T-cell (primary cell): ENCODE measurements around the gene CD300C. TPM values are rescaled to one million over a fixed set of nuclear protein-coding genes. Genes with fewer than 3 reads are reported as not detected.
"Not testable (repeated sequence)": the region's sequence is repeated elsewhere in the genome, so short reads cannot be mapped to it uniquely, and the experiment has no call there.

ENCODE experiments used
- ATAC-seq, 4 experiments: fragments of 200-7000 bp in 3 of 4; fragments of 150-1000 bp in 1 of 4; cut with Tn5 transposase; replicated peaks in 1 of 4; 1 replicate in 3 of 4; 2 replicates in 1 of 4; pipeline ENCODE4 v1.10.0; 2021; ENCODE audit warnings: moderate library complexity in 3 of 4, mild to moderate bottlenecking in 2 of 4, moderate number of reproducible peaks in 1 of 4
- CTCF ChIA-PET, 2 donors: fragments of 300-600 bp; sonication (Branson Sonifier 250); formaldehyde crosslinking; loops; one replicate each; lab custom pipeline; 2022; ENCODE audit warnings: antibody characterized with exemption in 2 of 2; lab: Charles Lee
- POLR2A ChIA-PET, 2 donors: fragments of 300-600 bp; sonication (Branson Sonifier 250); formaldehyde crosslinking; loops; one replicate each; lab custom pipeline; 2022; ENCODE audit warnings: antibody characterized with exemption in 2 of 2; lab: Charles Lee
- DNase-seq, 35 experiments: peaks; one replicate each; pipeline versions ENCODE4 v3.0.0 to v3.0.0-alpha.2; 2013 to 2023
- H3K27ac ChIP-seq: one replicate; pipeline ENCODE4 v1.5.1; 2013; ENCODE audit warnings: low read length
- H3K27me3 ChIP-seq, 2 experiments: replicated peaks in 1 of 2; 1 replicate in 1 of 2; 2 replicates in 1 of 2; pipeline versions ENCODE4 v1.6.1 to v1.7.0; 2013; ENCODE audit warnings: low read length in 1 of 2, mixed read lengths in 1 of 2; ENCODE audit not compliant: control insufficient read depth in 2 of 2, insufficient read depth in 2 of 2; ENCODE audit errors: extremely low read depth in 1 of 2
- H3K36me3 ChIP-seq, 2 donors: 1 replicate in 1 of 2; 2 replicates in 1 of 2; pipeline versions ENCODE4 v1.6.1 to v1.7.0; 2013; ENCODE audit warnings: low read length in 1 of 2; ENCODE audit not compliant: control insufficient read depth in 2 of 2, insufficient read depth in 1 of 2; ENCODE audit errors: extremely low read depth in 1 of 2
- H3K4me1 ChIP-seq, 2 experiments: 1 replicate in 1 of 2; 2 replicates in 1 of 2; pipeline versions ENCODE4 v1.6.1 to v1.7.0; 2013; ENCODE audit warnings: low read length in 2 of 2, mixed read lengths in 1 of 2; ENCODE audit not compliant: insufficient read depth in 2 of 2, control insufficient read depth in 1 of 2; ENCODE audit errors: extremely low read depth in 1 of 2
- H3K4me3 ChIP-seq, 2 donors: 1 replicate in 1 of 2; 2 replicates in 1 of 2; pipeline versions ENCODE4 v1.5.1 to v1.7.0; 2013; ENCODE audit warnings: mild to moderate bottlenecking in 2 of 2, low read length in 1 of 2, moderate library complexity in 1 of 2; ENCODE audit not compliant: control insufficient read depth in 1 of 2; ENCODE audit errors: extremely low read depth in 1 of 2
- H3K9me3 ChIP-seq: 2 replicates; pipeline ENCODE4 v1.7.0; 2013
- H3K27ac Mint-ChIP-seq, 2 donors: one replicate each; pipeline ENCODE4 v1.8.0; 2020 to 2021; ENCODE audit warnings: mild to moderate bottlenecking in 2 of 2, mixed read lengths in 2 of 2
- H3K27me3 Mint-ChIP-seq, 2 donors: one replicate each; pipeline ENCODE4 v1.8.0; 2021 to 2022; ENCODE audit warnings: mixed read lengths in 2 of 2
- H3K36me3 Mint-ChIP-seq: one replicate; pipeline ENCODE4 v1.8.0; 2021; ENCODE audit warnings: mixed read lengths
- H3K4me1 Mint-ChIP-seq, 3 donors: one replicate each; pipeline ENCODE4 v1.8.0; 2020 to 2022; ENCODE audit warnings: mixed read lengths in 3 of 3, mild to moderate bottlenecking in 1 of 3
- H3K4me3 Mint-ChIP-seq, 3 donors: one replicate each; pipeline ENCODE4 v1.8.0; 2020 to 2022; ENCODE audit warnings: mild to moderate bottlenecking in 3 of 3, mixed read lengths in 3 of 3, moderate library complexity in 3 of 3
- H3K9me3 Mint-ChIP-seq, 3 donors: one replicate each; pipeline ENCODE4 v1.8.0; 2020 to 2022; ENCODE audit warnings: mixed read lengths in 3 of 3
- WGBS: methylation state at CpG from one replicate; pipeline ENCODE4 v1.1.5; 2013; ENCODE audit warnings: missing lambda C conversion rate; ENCODE audit not compliant: insufficient coverage; 5-methylcytosine and 5-hydroxymethylcytosine counted together
- total RNA-seq, 35 experiments: library from RNA in 6 of 35; stranded (reverse) in 6 of 35; fragments of 120-200 nt in 1 of 35; gene quantifications; one replicate each; pipeline versions ENCODE4 v1.2.1 to v1.2.4 and lab custom pipeline; 2013 to 2026

Gene CD300C
- total RNA-seq, 5 donors from 2014 or later (not counting 1 experiment from before 2014, with no cell fraction given) = 0.18 TPM; not detected in 4

DNA sequence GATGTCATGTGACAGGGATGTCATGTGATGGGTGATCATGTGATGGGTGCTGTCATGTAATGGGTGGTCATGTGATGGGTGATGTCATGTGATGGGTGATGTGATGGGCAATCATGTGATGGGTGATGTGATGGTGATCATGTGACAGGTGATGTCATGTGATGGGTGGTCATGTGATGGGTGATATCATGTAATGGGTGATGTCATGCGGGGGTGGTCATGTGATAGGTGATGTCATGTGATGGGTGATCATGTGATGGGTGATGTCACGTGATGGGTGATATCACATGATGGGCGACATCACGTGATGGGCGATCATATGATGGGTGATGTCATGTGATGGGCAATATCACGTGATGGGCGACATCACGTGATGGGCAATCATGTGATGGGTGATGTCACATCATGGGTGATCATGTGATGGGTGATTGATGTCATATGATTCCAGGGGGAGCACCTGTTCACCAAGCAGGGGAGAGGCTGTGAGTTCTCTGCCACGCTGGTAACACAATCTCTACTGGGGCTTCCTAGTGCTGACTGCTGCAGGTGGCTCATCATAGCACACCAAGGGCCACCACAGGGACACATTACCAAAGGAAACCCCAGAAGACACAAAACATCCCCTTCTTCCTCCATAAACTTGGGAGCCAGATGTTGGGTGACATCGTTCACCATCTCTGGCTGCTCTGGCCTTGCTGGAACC lies 31.1 kb downstream of the CD300C start:
- Histone ChIP-seq H3K36me3 (no peaks in the 10 kb centered on the region), H3K4me3 (no peak overlapping the region), H3K9me3 (no peaks in the 10 kb centered on the region), H3K4me1 (no peaks in the 10 kb centered on the region), H3K27me3 (peaks cover 0 to 16% of the 10 kb centered on the region in 2 experiments), H3K27ac (no peak overlapping the region)
- Mint-ChIP-seq H3K27me3 (peaks cover 21 to 26% of the 10 kb centered on the region in 2 donors), H3K9me3 (peaks cover 11 to 21% (median 20%) of the 10 kb centered on the region in 3 donors), H3K27ac (peak overlapping the region; percentile 41 to 64), H3K4me3 (peak overlapping the region in 1 of 3 donors; percentile 54), H3K4me1 (peaks cover 0 to 9% (median 7%) of the 10 kb centered on the region in 3 donors), H3K36me3 (no peaks in the 10 kb centered on the region)
- peak in 2 of 4 experiments; percentile 14 to 53 for ATAC-seq
- WGBS = 97% methylated on average over 8 of the region's 10 CpGs
- DNase-seq = peak in 4 of 35 experiments; percentile 13 to 38 (median 24)
- POLR2A ChIA-PET = no interaction called here
- CTCF ChIA-PET = no interaction called here

DNA sequence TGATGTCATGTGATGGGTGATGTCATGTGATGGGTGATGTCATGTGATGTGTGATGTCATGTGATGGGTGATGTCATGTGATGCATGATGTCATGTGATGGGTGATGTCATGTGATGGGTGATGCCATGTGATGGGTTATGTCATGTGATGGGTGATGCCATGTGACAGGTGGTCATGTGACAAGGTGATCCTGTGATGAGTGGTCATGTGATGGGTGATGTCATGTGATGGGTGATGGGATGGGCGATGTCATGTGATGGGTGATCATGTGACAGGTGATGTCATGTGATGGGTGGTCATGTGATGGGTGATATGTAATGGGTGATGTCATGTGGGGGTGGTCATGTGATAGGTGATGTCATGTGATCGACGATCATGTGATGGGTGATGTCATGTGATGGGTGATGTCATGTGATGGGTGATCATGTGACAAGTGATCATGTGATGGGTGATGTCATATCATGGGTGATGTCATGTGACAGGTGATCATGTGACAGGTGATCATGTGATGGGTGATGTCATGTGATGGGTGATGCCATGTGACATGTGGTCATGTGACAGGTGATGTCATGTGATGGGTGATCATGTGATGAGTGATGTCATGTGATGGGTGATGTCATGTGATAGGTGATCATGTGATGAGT lies 31.8 kb downstream of the CD300C start:
- peaks cover 21 to 24% of the 10 kb centered on the region in 2 donors for H3K27me3 Mint-ChIP-seq
- POLR2A ChIA-PET = no interaction called here
- 88% methylated on average over 3 of the region's 3 CpGs for WGBS
- Histone ChIP-seq H3K27ac (no peak overlapping the region), H3K4me3 (no peak overlapping the region), H3K9me3 (no peaks in the 10 kb centered on the region), H3K36me3 (no peaks in the 10 kb centered on the region), H3K27me3 (peaks cover 0 to 16% of the 10 kb centered on the region in 2 experiments), H3K4me1 (no peaks in the 10 kb centered on the region)
- peaks cover 11 to 21% (median 20%) of the 10 kb centered on the region in 3 donors for H3K9me3 Mint-ChIP-seq
- peak overlapping the region; percentile 41 to 64 for H3K27ac Mint-ChIP-seq
- peak overlapping the region in 2 of 3 donors; percentile 46 to 54 for H3K4me3 Mint-ChIP-seq
- ATAC-seq (peak in 2 of 4 experiments; percentile 37 to 74), DNase-seq (peak in 26 of 35 experiments; percentile 17 to 72 (median 38))
- CTCF ChIA-PET = no interaction called here
- H3K4me1 Mint-ChIP-seq = peaks cover 0 to 9% (median 7%) of the 10 kb centered on the region in 3 donors
- H3K36me3 Mint-ChIP-seq = no peaks in the 10 kb centered on the region

DNA sequence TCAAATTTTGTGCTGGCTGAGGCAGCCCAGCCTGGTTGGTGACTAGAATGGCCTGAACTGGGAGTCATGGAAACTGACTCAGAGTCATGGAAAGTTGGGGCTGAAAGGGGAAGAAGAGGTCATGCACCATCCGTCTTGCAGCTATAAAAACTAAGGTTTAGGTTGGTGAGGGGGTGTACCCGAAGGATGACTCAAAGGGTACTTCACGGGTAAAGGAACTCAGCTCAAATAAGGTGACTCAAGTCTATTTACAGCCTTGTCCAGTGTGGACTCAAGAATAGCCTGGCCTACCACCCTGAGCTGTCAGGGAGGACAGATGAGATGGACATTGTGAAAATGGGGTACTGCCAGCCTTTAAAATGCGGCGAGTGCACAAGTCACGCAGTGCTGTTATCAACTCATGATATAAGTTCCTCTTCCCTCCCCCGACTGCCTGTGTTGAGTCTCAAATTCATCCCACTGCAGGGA lies 33.3 kb downstream of the CD300C start:
- ChIA-PET CTCF (no interaction called here), POLR2A (no interaction called here)
- ATAC-seq = no peak
- peaks cover 0 to 16% of the 10 kb centered on the region in 2 experiments for H3K27me3 ChIP-seq
- Mint-ChIP-seq H3K36me3 (no peaks in the 10 kb centered on the region), H3K9me3 (peaks cover 11% of the 10 kb centered on the region in 3 donors), H3K4me3 (no peak overlapping the region), H3K4me1 (peaks cover 0 to 9% (median 7%) of the 10 kb centered on the region in 3 donors), H3K27me3 (peaks cover 14 to 25% of the 10 kb centered on the region in 2 donors), H3K27ac (no peak overlapping the region)
- 38% methylated on average over 2 of the region's 7 CpGs for WGBS
- DNase-seq = peak in 1 of 35 experiments; percentile 18
- H3K36me3 ChIP-seq = no peaks in the 10 kb centered on the region
- no peaks in the 10 kb centered on the region for H3K9me3 ChIP-seq
- H3K27ac ChIP-seq = no peak overlapping the region
- no peaks in the 10 kb centered on the region for H3K4me1 ChIP-seq
- H3K4me3 ChIP-seq = no peak overlapping the region

DNA sequence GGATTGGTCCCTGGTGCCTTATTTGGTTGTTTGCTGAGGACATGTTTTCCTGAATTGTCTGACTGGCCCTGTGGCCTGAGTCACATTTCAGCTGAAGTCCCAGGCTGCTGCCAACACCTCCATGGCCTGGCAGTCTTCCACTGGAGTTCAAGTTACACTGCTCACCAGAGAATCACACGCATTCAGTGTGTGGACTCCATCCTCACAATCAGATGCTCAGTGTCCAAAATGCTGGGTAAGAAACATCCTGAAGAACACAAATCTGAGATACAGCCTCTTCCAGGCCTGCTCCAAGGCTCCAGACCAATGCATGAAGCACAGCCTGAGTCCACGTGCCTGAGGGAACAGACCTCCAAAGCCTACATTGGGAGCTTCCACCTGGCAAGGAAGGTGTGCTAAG lies 33.9 kb downstream of the CD300C start:
- ChIA-PET CTCF (no interaction called here), POLR2A (no interaction called here)
- WGBS = 83% methylated on average over 2 of the region's 2 CpGs
- Mint-ChIP-seq H3K27me3 (peaks cover 11 to 24% of the 10 kb centered on the region in 2 donors), H3K9me3 (peaks cover 11% of the 10 kb centered on the region in 3 donors), H3K4me1 (peaks cover 0 to 9% (median 7%) of the 10 kb centered on the region in 3 donors), H3K27ac (no peak overlapping the region), H3K4me3 (no peak overlapping the region), H3K36me3 (no peaks in the 10 kb centered on the region)
- no peak overlapping the region for H3K4me3 ChIP-seq
- DNase-seq (no peak), ATAC-seq (no peak)
- no peaks in the 10 kb centered on the region for H3K9me3 ChIP-seq
- peaks cover 0 to 16% of the 10 kb centered on the region in 2 experiments for H3K27me3 ChIP-seq
- no peak overlapping the region for H3K27ac ChIP-seq
- H3K36me3 ChIP-seq = no peaks in the 10 kb centered on the region
- H3K4me1 ChIP-seq = no peaks in the 10 kb centered on the region

DNA sequence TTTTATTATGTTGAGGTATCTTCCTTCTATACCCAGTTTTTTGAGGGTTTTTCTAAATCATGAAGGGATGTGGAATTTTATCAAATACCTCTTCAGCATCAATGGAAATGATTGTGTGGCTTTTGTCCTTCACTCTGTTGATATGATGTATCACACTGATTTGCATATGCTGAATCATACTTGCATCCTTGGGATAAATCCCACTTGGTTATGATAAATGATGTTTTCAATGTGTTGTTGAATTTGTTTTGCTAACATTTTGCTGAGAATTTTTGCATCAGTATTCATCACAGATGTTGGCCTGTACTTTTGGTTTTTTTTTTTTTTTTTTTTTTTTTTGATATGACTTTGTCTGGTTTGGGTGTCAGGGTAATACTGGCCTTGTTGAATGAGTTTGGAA lies 37.8 kb downstream of the CD300C start:
- Histone ChIP-seq H3K36me3 (no peaks in the 10 kb centered on the region), H3K4me3 (no peak overlapping the region), H3K27me3 (peaks cover 0 to 10% of the 10 kb centered on the region in 2 experiments), H3K4me1 (no peaks in the 10 kb centered on the region), H3K27ac (no peak overlapping the region), H3K9me3 (no peaks in the 10 kb centered on the region)
- Mint-ChIP-seq H3K4me3 (no peak overlapping the region), H3K4me1 (peaks cover 0 to 4% (median 0%) of the 10 kb centered on the region in 3 donors), H3K27me3 (peaks cover 4 to 13% of the 10 kb centered on the region in 2 donors), H3K36me3 (no peaks in the 10 kb centered on the region), H3K9me3 (no peaks in the 10 kb centered on the region), H3K27ac (no peak overlapping the region)
- DNase-seq (no peak), ATAC-seq (no peak)
- POLR2A ChIA-PET = no interaction called here
- CTCF ChIA-PET = no interaction called here

DNA sequence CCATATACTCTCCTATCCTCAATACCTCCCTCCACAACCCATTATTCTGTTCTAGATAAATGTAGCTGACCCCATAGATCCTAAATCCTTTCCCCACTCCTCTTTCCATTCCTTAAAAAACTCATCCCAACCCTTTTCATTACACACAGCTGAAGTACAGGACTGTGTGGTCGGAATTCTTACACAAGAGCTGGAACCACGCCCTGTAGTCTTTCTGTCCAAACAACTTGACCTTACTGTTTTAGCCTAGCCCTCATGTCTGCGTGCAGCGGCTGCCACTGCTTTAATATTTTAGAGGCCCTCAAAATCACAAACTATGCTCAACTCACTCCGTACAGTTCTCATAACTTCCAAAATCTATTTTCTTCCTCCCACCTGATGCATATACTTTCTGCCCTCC lies 42.0 kb downstream of the CD300C start:
- DNase-seq, H3K4me1 Mint-ChIP-seq, CTCF ChIA-PET, H3K27me3 Mint-ChIP-seq, H3K9me3 Mint-ChIP-seq, H3K4me3 ChIP-seq, POLR2A ChIA-PET, ATAC-seq, H3K36me3 ChIP-seq, H3K4me1 ChIP-seq, H3K4me3 Mint-ChIP-seq, H3K27ac Mint-ChIP-seq, H3K9me3 ChIP-seq, H3K27ac ChIP-seq, H3K27me3 ChIP-seq, H3K36me3 Mint-ChIP-seq: not testable (repeated sequence)
- WGBS = 83% methylated on average over 5 of the region's 5 CpGs
